SK-N-MC (cell line): ENCODE results near the gene PSMD9.

Experiments used
- EZH2 ChIP-seq: fragments of 200-600 bp; sonication (generic); IDR thresholded peaks from one replicate; pipeline ENCODE4 v1.6.1; 2017; ENCODE audit warnings: antibody characterized with exemption
- POLR2AphosphoS5 ChIP-seq: IDR thresholded peaks from 2 replicates; pipeline ENCODE4 v1.6.1; 2012; ENCODE audit warnings: mild to moderate bottlenecking, low read depth, low read length, borderline replicate concordance

GRCh38 chr12:121872546-121873215 lies 15.9 kb upstream of the PSMD9 start:
- TF ChIP-seq EZH2 (no peak), POLR2AphosphoS5 (no peak)
